Stimulated activated CD4-positive, alpha-beta T cell treated with anti-CD3 and anti-CD28 coated beads, Interleukin-4, amount 100 ng/mL, for 24 hours (primary cell): Measurements from ENCODE around the gene HIVEP3.

ENCODE experiments used
- DNase-seq: peaks from one replicate; pipeline ENCODE4 v3.0.0-alpha.2; 2020

The HIVEP3 gene

GRCh38 chr1:41677620-41678019 is 241.1 kb downstream of the HIVEP3 start:
- DNase-seq = no peak

DNA sequence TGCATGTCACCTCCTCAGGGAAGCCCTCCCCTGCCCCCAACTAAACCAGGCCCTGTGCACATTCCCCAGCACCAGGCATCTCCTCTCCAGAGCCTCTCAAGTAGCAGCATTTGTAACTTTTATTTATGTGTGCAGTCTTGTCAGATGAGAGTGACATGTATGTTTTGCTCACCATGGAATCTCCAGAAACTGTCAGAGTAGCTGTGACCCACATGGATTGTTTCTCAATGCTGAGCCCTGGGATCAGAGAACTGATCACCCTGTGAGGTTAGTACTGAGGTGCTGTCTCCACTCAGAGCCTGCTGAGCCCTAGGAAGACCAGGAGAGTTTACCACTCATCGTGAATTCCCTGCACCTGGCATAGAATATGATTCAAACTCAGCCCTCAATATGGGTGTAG is 243.3 kb downstream of the HIVEP3 start:
- DNase-seq = no peak

DNA sequence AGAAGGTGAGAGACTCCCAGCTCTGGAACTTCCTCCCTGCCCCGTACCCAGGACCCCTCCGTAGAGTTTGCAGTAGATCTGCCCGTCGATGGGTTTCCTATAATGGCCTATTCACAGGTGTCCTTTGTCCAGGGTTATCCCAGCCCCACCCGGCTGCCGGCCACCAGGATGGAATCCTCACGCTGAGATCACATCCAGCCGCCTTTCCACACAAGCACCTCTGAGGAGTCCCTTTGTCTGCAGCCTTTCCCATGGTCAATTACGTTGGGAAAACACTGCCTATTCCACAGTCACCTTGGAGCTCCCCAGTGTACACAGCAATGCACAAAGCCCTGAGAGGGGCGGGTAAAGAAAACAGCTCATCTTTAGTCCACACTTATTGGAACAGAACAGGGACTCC is 244.2 kb downstream of the HIVEP3 start:
- DNase-seq = no peak

DNA sequence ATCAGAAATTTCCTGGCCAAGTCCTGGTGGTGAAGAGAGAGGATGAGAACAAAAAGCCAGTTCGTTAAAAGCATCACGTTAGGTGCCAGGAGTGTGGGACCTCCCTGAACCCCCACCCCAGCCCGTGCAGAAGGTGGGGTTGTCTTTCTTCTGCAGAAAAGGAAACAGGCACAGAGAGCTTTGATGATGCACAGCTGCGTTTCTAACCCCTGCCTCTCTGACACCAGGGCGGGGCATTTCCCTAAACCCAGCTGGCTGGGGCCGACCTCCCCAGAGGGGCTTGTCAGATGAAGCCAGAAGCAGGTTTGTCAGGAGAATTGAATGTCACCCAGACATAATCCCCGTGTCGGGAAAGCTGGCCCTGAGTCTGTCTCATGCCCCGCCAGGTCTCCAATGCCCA is 244.9 kb downstream of the HIVEP3 start:
- DNase-seq = peak; percentile 35

GRCh38 chr1:41673378-41673777 is 245.3 kb downstream of the HIVEP3 start:
- DNase-seq = peak; percentile 37

DNA sequence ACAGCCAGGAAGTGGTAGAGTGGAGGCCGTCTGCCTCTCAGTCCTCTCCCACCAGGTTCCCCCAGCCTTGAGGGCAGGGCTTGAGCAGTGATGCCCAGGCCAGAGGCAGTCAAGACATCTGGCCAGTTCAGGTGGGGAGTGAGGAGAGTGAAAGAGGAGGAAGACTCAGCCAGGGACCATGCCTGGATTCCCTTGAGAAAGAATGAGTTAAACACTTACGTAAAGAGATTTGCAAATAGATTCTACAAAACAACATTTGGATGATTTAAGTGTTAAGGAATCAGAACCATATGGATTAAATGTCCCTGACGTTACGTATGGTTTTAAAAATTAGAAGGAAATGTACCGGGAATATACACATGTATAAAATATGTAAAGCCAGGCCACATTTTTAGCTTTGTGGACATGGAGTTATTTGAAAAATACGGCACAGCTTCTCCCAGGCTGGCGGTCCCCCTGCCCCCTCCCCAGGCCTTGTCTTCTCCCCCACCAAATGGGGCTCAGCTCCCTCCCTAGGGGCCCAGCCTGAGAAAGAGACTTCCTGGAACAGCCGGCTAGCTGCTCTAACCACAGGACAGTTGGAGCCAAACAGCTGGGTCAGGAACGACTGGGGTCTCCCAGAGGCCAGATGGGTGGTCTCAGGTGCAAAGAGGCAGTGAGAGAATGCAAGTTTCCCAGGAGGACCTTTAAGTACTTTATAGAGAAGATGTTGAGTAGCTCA is 245.9 kb downstream of the HIVEP3 start:
- DNase-seq = no peak

GRCh38 chr1:41672173-41672572 is 246.5 kb downstream of the HIVEP3 start:
- DNase-seq = no peak

DNA sequence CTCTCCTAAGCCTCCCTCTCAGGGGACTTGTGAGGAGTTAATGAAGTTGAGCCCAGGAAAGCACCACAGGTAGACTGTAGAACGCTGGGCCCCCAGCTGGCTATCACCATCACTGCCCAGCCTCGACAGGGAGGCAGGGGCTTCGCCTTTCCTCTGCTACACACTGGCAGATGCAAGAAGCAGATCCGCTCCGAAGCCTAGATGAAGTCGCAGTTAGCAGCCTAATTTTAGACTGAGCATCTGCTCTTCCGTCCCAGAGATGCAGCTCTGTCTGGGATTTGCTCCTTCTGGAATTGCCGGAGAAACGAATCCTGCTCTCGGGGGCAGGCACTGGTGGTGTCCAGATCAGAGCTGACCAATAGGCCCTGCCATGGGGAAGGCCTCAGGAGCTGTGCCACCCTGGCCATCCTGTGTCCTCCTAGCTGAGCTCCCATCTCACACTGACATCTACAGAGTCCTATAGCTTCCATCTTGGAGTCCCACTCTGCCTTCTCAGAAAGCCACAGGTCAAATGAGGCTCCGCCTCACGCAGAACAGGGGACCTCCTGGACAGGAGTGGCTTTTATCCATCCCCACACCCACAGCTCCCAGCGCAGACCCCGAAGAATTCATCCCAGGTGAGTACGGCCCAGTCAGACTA is 247.5 kb downstream of the HIVEP3 start:
- DNase-seq = no peak

GRCh38 chr1:41670217-41670957 is 248.3 kb downstream of the HIVEP3 start:
- peak; percentile 47 for DNase-seq

DNA sequence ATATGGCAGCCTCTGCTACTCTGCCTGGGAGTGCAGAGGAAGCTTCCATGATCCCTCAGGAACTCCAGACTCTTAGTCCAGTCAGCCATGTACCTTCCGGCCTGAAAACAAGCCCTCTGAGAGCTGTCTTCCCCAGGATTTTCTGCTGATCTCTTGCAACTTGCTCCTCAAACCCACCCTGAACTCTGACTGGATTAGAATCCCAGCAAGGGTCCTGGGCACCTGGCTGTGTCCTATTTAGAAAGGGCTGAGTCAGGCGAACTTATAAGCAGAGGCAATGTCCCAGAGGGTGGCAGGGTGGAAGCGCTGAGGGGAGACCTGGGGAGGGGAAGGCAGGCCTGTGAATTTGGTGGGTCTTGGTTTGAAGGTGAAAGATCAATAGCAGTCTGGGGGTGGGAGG is 249.8 kb downstream of the HIVEP3 start:
- no peak for DNase-seq

DNA sequence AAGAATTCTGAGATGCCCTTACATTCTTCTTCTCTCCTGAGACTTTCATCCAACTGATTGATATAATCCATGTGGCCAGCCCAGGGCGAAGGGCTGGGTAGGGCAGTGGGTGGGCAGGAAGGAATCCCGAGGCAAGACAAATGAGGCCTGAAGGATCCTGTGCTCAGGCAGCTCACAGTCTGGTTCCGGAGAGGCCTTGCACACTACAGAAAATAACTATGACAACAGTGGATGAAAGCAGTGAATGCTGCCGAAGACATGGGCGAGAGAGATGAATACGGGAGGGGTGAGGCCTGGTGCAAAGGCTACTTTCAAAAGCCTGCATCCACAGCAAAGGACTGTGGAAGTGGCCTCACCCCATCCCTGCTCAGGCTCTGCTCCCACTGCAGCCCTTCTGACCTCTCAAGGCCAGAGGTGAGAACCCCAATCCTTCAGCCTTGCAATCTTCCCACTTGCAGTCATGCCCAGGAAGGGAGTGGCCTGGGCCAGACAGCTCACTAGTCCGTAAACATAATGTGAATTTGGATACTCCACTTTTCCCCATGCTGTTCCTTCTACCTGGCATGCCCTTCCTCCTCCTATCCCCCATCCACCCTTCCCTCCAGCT is 250.6 kb downstream of the HIVEP3 start:
- DNase-seq = no peak

- peak; percentile 74 for DNase-seq
Measured at GRCh38 chr1:41666981-41667631, 251.6 kb downstream of the HIVEP3 start.

DNA sequence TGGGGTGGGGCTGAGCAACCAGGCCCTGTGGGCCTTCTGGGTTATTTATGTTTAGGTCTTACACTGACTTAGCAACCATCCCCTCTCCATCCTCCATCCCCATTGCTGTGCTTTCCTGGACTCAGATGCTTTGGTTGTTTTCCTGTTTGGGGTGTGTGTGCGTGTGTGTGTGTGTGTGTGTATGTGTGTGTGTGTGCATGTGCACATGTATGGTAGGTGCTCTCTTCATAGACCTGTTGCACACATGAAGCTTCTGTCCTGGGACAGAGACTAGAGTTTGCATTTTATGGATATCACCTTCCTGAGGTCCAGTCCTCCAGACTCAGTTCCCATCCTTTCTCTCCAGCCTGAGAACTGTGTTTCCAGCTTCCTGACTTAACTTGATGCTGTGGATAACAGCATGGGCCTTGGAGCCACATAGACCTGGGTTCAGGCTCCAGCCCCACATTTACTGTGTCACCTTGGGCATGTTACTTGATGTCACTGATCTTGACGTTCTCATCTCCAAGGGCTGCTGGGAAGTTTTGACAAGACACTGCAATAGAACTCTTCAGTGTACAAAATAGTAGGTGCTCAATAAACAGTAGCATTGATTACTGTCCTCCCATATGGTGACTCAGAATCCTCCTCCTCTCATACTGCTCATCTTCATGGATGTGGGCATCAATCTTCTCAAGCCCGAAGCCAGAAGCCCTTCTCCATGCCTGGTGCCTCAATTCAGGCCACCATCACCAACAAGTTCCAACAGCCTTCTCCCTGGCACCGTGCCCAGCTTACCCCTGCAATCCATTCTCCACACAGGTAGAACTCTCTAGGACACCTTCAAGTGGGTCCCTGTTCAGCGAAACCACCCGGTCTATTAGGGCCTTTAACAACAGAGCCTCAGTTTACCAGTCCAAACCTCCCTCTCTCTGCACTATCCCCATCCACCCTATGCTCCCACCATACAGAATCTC is 252.5 kb downstream of the HIVEP3 start:
- no peak for DNase-seq

DNA sequence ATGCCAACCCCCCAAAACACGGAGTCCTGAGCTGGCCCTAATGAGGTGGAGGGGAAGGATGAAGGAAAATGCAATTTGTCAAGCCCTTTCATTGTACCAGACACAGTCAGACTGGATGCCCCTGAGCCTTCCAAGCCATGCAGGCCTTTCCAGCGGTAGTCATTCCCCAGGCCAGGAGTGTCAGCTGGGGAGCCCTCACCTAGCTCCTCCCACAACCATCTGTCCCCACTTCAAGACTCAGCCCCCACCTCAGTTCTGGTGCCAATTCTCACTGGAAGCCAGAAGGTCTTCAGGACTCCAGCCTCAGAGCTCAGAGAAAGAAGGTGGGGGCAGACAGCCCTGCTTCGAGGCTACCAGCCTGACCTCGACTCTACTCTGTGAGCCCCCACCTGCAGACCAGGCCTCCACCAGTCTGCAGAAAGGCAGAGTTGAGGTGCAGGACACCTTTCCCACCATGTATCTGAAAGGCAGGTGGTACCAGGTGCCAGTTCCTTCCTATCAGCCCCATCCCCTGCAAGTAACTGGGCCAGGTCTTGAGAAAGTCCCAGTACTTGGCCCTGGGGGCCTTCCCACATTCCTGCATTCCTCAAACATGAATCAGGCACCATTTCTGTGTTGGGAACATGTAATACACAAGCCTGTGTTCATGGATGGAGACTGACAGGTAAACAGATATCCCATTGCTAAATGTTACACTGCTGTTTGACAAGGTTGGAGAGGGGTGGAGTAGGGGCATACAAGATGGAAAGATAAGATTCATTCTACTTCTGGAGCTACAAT is 253.7 kb downstream of the HIVEP3 start:
- DNase-seq = no peak

DNA sequence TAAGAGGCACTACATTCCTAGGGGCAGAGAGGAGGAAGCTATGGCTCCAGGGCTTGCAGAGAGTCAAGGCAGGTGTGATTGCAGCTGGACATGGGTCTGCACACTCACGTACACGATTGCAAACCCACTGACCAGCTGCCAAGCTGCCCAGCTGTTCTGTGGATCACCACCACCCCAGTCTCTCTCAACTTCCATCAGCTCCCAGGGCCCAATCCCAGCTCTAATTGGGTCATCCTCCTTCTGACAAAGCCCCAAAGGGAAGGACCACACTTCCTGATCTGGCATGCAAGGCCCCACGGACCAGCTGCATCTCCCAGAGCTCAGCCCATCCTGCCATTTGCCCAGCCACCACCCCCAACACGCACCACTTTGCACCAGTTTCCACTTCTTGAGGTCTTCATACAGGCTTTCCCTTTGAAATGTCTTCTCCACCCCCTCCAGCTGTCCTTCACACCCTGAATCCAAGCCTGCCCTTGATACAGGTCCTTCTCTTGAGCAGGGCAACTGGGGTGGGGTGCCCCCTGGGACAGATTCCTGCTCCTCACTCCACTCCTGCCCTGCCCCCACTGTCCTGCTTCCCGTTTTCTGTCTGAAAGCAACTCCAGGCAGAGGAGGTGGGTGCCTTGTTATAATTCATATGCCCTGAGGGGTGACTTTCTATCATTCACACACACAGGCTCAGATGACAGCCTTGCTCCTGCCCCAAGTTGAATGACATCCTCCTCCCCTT is 254.9 kb downstream of the HIVEP3 start:
- no peak for DNase-seq

DNA sequence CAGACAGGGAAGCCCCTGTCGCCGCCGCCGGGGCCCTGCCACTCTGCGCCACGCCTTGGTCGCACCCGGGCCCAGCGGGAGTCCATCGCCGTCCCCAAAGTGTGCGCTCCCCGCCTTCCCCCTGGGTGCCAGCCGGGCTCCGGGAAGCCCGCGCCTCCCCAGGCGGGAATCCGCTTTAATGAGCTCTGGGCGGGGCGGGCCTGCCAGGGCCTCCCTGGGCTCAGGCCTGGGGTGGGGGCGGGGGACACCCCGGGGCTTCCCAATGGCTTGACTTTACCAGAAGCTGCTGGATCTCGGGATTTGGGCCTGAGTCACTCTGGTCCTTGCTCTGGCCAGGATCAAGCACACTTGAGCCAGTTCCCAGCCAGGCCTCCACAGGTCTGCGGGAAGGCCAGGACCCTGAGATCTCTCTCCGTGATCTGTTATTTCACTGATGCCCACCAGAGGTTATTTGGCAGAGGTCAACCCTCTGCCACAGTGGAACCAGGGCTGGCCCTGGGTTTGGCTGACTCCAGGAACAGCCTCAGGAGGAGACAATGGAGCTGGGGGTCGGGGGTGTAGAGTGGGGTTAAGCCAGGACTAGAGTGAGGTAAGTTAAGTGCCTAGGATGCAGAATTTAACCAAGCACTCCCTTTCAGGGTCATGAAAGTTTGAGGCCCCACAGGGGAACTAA is 255.8 kb downstream of the HIVEP3 start:
- DNase-seq = no peak

GRCh38 chr1:41662061-41662764 is 256.5 kb downstream of the HIVEP3 start:
- peak; percentile 79 for DNase-seq

DNA sequence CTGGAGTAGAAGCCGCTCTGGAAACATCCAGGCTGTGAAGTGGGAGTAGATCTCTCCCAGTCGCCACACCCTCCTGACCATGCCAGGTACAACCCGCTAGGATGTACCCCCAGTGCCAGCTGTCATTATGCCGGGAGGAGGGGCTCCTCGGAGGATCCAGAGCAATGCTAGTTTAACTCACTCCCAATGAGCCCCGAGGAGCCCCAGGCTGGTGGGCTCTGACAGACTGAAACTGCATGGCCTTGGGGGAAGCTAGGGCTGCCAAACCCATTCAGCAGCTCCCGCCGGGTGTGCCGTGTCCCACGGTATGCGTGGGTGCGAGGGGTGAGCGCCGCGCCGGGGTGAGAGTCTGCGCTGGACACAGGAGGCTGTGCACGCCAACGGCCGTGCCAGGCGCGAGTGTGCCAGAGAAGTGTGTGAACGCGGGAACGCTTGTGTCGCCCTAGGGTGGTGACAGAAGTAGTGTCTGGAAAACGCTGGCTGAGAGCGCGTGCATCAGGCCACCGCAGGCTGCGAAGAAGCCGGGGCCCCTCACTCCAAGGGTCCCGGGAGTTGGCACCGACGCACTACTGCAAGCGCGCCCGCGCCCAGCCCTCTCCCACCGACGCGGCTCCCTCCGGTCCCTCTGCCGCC is 257.2 kb downstream of the HIVEP3 start:
- DNase-seq = no peak
